Astrocyte of the cerebellum (primary cell): ENCODE results near the gene RBM10.

ENCODE experiments used
- DNase-seq: peaks from one replicate; pipeline ENCODE4 v3.0.0-alpha.2; 2011; ENCODE audit warnings: low read depth
- H3K4me3 ChIP-seq: 2 replicates; pipeline ENCODE4 v1.5.1; 2011; ENCODE audit warnings: mild to moderate bottlenecking, low read depth, low read length, moderate library complexity
- in situ Hi-C: cut with HindIII; loops from 2 replicates; pipeline ENCODE4 v1.10.0; 2017; ENCODE audit warnings: low sequenced_read_pairs
- TF ChIP-seq, protein P1 (sequence below): IDR thresholded peaks from 2 replicates; pipeline ENCODE4 v1.5.1; 2012; ENCODE audit warnings: low read length, low read depth, moderate library complexity, mild to moderate bottlenecking; ENCODE audit errors: missing control alignments

RBM10 gene

DNA sequence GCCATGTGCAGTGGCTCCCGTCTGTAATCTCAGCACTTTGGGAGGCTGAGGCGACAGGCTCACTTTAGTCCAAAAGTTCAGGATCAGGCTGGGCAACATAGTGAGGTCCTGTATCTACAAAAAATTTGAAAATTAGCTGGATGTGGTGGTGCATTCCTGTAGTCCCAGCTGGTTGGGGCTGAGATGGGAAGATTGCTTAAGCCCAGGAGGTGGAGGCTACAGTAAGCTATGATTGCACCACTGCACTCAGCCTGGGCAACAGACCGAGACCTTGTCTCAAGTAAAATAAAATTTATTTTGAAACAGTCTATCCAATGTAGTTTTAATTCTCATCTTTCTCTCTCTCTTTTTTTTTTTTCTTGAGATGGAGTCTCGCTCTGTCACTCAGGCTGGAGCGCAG lies 21.1 kb downstream of the RBM10 start:
- in situ Hi-C loops = no loop called here
- TF ChIP-seq, protein P1, sequence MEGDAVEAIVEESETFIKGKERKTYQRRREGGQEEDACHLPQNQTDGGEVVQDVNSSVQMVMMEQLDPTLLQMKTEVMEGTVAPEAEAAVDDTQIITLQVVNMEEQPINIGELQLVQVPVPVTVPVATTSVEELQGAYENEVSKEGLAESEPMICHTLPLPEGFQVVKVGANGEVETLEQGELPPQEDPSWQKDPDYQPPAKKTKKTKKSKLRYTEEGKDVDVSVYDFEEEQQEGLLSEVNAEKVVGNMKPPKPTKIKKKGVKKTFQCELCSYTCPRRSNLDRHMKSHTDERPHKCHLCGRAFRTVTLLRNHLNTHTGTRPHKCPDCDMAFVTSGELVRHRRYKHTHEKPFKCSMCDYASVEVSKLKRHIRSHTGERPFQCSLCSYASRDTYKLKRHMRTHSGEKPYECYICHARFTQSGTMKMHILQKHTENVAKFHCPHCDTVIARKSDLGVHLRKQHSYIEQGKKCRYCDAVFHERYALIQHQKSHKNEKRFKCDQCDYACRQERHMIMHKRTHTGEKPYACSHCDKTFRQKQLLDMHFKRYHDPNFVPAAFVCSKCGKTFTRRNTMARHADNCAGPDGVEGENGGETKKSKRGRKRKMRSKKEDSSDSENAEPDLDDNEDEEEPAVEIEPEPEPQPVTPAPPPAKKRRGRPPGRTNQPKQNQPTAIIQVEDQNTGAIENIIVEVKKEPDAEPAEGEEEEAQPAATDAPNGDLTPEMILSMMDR = no peak
- no peak overlapping the region for H3K4me3 ChIP-seq
- DNase-seq = no peak

DNA sequence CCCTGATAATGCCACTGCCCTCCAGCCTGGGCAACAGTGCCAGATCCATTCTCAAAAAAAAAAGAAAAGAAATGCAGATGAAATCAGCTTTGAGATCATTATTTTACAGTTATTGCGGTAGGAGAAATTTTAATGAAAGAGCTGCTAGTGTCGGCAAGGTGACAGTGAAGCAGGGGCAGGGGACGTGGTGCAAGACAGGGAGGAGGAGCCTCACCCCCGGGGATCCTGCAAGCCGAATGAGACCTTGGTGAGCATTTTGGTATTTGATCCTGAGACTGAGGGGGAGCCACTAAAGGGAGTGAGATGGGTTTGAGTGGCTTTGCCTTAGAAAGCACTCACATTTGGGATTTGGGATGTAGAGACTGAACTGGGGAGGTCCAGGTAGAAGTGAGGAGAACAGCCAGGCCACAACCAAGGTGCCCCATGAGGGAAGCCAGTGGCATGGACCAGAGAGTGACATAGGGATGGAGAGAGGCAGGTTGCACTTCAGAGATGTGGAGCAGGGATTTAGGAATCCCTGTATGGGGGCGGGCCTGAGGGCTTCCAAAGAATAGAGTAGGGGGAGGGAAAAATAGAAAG lies 23.6 kb downstream of the RBM10 start:
- no peak overlapping the region for H3K4me3 ChIP-seq
- in situ Hi-C loops = no loop called here
- DNase-seq = no peak
- TF ChIP-seq, protein P1 = no peak

DNA sequence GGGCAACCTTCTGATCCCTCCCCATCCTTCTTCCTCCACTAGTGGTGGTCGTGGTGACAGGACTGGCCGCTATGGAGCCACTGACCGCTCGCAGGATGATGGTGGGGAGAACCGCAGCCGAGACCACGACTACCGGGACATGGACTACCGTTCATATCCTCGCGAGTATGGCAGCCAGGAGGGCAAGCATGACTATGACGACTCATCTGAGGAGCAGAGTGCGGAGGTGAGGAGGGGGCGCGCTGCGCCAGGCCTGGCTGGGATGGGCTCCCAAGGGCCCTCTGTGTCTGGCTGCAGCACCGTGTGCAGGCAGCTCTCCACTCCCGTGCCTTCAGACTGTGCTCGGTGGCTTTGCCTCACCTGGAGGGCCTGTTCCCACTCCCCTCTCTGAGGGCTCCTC lies 24.3 kb downstream of the RBM10 start:
- no peak overlapping the region for H3K4me3 ChIP-seq
- DNase-seq = no peak
- TF ChIP-seq, protein P1 = no peak
- in situ Hi-C loops = no loop called here

DNA sequence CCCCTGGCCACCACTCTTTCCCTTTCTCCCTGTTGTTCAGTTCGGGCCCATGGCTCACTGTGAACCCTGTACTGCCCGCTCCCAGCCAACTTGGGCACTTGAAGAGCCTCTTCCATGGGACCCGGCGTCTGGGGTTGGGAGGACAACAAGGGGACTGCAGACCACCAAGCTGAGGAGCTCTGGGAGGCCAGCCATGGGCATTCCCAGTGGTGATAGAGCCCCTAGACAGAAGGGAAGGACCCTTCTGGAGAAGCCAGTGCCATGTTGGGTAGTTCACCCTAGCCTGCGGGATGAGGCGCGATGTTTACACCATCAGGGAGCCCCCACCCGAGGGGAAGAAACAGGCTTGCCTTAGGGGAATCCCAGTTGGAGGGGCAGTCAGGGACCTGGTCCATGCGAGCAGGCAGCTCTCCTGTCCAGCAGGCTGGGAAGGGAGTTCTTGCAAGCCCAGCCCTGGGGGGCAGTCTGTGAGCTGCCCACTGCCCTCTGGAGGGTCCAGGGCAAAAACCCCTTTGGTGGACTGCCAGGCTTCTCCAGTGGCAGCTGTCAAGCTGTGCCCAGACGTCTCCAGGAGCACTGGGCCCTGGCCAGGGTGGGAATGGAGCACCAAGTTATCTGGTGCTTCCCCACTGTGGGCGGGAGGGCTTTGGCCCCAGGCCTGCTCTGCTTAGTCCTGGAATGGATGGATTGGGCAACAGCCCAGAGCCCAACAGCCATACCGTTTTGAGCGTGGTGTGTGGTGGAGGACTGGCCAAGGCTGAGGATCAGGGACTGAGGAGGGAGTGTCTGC lies 24.9 kb downstream of the RBM10 start:
- in situ Hi-C loops = no loop called here
- peak; percentile 42 for DNase-seq
- no peak overlapping the region for H3K4me3 ChIP-seq
- TF ChIP-seq, protein P1 = no peak

DNA sequence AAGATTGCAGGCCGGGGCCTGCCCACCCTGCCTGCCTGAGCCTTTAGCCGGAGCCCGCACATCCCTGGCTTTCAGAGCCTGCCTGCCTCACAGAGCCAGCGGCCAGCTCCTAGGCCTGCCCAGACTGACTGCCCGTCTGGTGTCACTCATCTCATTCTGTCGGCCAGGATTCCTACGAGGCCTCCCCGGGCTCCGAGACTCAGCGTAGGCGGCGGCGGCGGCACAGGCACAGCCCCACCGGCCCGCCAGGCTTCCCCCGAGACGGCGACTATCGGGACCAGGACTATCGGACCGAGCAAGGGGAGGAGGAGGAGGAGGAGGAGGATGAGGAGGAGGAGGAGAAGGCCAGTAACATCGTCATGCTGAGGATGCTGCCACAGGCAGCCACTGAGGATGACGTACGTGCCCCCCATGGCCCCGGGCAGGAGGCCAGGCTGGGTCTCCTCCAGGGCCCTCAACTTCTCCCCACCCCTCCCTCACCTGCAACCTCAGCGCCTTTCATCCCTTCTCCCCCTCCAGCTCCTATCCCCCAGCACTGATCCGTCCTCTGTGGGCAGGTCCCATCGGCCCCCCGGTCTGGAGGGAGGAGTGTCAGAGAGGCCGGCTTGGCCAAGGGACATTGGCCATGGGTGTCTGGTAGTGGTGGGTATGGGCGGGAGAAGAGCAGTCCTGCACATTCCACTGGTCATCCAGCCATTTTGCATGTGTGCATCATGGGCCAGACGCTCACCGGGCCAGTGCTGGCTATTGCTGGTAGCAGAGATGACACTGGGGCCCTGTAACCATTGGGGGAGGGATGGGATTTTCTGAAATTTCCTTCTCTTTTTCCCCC lies 26.1 kb downstream of the RBM10 start:
- in situ Hi-C loops = no loop called here
- no peak for DNase-seq
- TF ChIP-seq, protein P1 = no peak
- no peak overlapping the region for H3K4me3 ChIP-seq

DNA sequence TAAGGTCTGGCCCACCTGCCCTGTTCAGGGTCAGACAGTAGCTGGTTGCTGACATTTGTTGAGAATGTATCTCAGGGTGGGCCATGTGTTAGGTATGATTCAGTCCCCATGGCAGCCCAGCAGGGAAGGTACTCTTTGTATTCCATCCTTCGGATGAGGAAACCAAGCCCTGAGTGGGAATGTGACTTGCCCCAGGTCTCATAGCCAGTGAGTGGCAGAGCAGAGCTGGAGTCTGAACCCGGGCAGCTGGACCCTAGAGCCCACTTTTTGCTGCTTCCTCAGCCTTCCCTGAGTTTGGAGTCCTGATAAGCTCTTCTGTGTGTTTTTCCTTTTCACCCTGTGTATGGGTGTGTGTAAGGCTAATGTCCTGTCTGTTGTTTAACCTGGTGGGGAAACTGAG lies 27.0 kb downstream of the RBM10 start:
- in situ Hi-C loops = no loop called here
- no peak overlapping the region for H3K4me3 ChIP-seq
- TF ChIP-seq, protein P1 = no peak
- DNase-seq = no peak
